ENCODE results near the gene GPR6. TPM values are rescaled to one million over a fixed set of nuclear protein-coding genes. Genes with fewer than 3 reads are reported as not detected.

GPR6 gene
- total and polyA plus RNA-seq, 2 donors (not counting 3 experiments of a cell fraction or from before 2014, with no cell fraction given), result not detected

DNA sequence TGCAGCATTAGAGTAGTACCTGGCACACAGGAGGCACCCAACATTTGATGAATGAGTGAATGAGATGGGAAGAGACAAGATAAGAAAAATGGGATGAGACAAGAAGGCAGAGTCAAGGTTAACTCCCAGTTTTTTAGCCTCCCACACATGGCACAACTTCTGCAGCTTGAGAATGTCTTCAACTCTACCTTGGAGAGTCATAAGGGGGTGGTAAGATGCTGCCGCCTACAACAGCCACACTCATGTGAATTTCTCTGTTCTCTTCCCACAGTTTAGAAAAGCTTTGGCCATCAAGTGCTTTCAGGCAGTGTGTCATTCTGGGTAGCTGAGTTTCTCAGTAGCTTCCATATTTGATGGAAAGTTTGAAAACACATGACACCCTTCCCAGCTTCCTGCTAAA, 19.5 kb upstream of the GPR6 start:
- intact Hi-C loops (cut with micrococcal nuclease) (no loop called here), dilution Hi-C loops (cut with MboI; ENCODE audit: extremely low pct_ligation_motif_present, low sequenced_read_pairs) (no loop called here)
- H2AFZ ChIP-seq (ENCODE audit: low read depth, low read length), result no peak overlapping the region
- no peak overlapping the region for H3K27ac ChIP-seq (ENCODE audit: insufficient read depth, low read depth, low read length)
- ChIA-PET POLR2A (no interaction called here), CTCF (no interaction called here)
- no peaks in the 10 kb centered on the region for H3K4me1 ChIP-seq (ENCODE audit: control insufficient read depth, extremely low read depth, insufficient read depth, low read length)
- no TSS peak for BruUV-seq (replicated peaks)
- no peaks in the 10 kb centered on the region for H3K9me3 ChIP-seq (replicated peaks; ENCODE audit: control insufficient read depth, insufficient read depth, low read length)
- H3K9ac ChIP-seq (replicated peaks; ENCODE audit: extremely low read depth, insufficient read depth, low read length), result no peak overlapping the region
- no peak for DNase-seq (ENCODE audit: low read depth, low spot score)
- no peaks in the 10 kb centered on the region for H3K79me2 ChIP-seq (ENCODE audit: control insufficient read depth, insufficient read depth, low read length)
- H3K9me1 ChIP-seq (replicated peaks; ENCODE audit: control insufficient read depth, extremely low read depth, insufficient read depth, low read length), result no peaks in the 10 kb centered on the region
- H3K4me3 ChIP-seq (replicated peaks in 1 of 3; ENCODE audit: insufficient read depth in 1 of 3, low read depth in 1 of 3, low read length in 3 of 3), result no peak overlapping the region
- H3K4me2 ChIP-seq (ENCODE audit: insufficient read depth, low read length), result no peak overlapping the region
- peaks cover 0 to 3% of the 10 kb centered on the region in 2 experiments for H3K27me3 ChIP-seq (ENCODE audit: control insufficient read depth in 2 of 2, insufficient read depth in 2 of 2, low read length in 2 of 2)
- TF ChIP-seq MYC (IDR thresholded peaks at IDR 0.05; ENCODE audit: low read depth, low read length), result no peak
- no peak for TF ChIP-seq CTCF (IDR thresholded peaks at IDR 0.05; ENCODE audit: extremely low read depth in 1 of 2, insufficient read depth in 1 of 2, low read depth in 1 of 2, low read length in 2 of 2)
- TF ChIP-seq POLR2AphosphoS5 (IDR thresholded peaks at IDR 0.05; ENCODE audit: insufficient read depth, low read depth, low read length), result no peak
- no peak for TF ChIP-seq GATA2 (IDR thresholded peaks at IDR 0.05; ENCODE audit: insufficient read depth, insufficient read length, low read depth, low read length)
- no peak for TF ChIP-seq POLR2A (IDR thresholded peaks at IDR 0.05; ENCODE audit: low read depth, low read length)
- no peak for TF ChIP-seq FOS (IDR thresholded peaks at IDR 0.05; ENCODE audit: borderline replicate concordance, insufficient read depth, low read length)
- no peak for TF ChIP-seq JUN (IDR thresholded peaks at IDR 0.05; ENCODE audit: borderline replicate concordance, insufficient read depth, insufficient read length, low read depth)
- no peak for TF ChIP-seq EZH2 (IDR thresholded peaks at IDR 0.05; ENCODE audit: borderline replicate concordance, low read depth, low read length, severe bottlenecking)
- TF ChIP-seq, protein P1, sequence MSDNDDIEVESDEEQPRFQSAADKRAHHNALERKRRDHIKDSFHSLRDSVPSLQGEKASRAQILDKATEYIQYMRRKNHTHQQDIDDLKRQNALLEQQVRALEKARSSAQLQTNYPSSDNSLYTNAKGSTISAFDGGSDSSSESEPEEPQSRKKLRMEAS (IDR thresholded peaks at IDR 0.05; ENCODE audit: insufficient read depth, insufficient read length), result no peak
- FAIRE-seq, result no peak
- H4K20me1 ChIP-seq (replicated peaks; ENCODE audit: control insufficient read depth, extremely low read depth, insufficient read depth, low read length), result no peaks in the 10 kb centered on the region
- H3K36me3 ChIP-seq (ENCODE audit: control insufficient read depth in 2 of 2, extremely low read depth in 1 of 2, insufficient read depth in 2 of 2, low read length in 2 of 2), result no peaks in the 10 kb centered on the region
